HG03354 (cell line): ENCODE measurements around the gene HSBP1L1.
"Not testable (repeated sequence)": the region's sequence is repeated elsewhere in the genome, so short reads cannot be mapped to it uniquely, and the experiment has no call there.

ENCODE experiments used
- ATAC-seq: cut with Tn5 transposase; IDR thresholded peaks from one replicate; pipeline ENCODE4 v1.9.1; 2021; ENCODE audit warnings: mild to moderate bottlenecking; ENCODE audit not compliant: unreplicated experiment, poor library complexity, severe bottlenecking

The HSBP1L1 gene

DNA sequence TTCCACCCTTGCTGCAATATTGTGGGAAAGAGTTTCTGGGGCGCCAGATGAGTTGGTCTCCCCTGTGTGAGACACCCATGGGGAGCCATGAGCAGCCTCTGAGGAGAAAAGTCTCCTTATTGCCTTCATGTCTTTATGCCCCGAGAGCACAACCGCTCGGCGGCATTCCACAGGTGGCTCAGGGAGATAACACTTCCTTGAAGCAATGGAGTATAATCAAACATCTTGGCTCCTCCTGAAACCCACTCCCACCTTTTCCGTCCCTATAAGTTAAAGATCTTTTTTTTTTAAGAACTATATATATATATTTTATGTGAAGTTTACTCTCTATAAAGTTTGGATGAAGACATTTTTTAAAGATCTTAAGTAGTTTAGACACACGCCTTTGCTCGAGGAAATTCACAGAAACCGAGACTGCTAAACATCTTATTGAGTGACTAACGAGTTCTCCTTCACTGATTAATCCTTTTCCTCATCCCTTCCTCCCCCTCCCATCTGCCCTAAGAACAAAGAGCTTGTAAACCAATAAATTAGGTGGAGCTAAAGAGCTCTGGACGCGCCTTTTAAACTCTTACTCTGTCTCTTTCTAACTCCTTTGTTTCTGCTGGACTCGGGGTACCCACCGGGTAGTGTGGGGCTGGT lies 47.2 kb downstream of the HSBP1L1 start:
- not testable (repeated sequence) for ATAC-seq

DNA sequence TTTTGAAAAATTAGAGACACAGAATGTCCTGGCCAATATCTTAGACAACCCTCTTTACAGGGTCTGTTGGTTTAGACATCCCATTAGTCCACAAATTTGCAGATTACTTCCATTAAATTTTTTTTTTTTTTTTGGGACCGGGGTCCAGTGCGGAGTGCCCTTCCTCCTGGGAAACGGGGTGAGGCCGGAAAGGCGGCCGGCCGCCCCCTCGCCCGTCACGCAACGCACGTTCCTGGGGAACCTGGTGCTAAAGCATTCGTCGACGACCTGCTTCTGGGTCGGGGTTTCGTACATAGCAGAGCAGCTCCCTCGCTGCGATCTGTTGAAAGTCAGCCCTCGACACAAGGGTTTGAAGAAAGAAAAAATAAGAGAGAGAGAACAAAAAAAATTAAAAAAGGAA lies 48.3 kb downstream of the HSBP1L1 start:
- no peak for ATAC-seq
